Activated CD4-positive, alpha-beta T cell treated with anti-CD3 and anti-CD28 coated beads for 36 hours (primary cell): Measurements from ENCODE around the gene HERC5. TPM values are rescaled to one million over a fixed set of nuclear protein-coding genes. Genes with fewer than 3 reads are reported as not detected.

Experiments
- ATAC-seq: fragments of 200-7000 bp; cut with Tn5 transposase; one replicate; pipeline ENCODE4 v1.10.0; 2021; ENCODE audit warnings: mild to moderate bottlenecking, moderate library complexity
- CTCF ChIA-PET: fragments of 350-600 bp; sonication (Branson Sonifier 250); formaldehyde crosslinking; loops from one replicate; lab custom pipeline; 2021; ENCODE audit warnings: antibody characterized with exemption; lab: Charles Lee
- POLR2A ChIA-PET: fragments of 350-600 bp; sonication (Branson Sonifier 250); formaldehyde crosslinking; loops from one replicate; lab custom pipeline; 2021; ENCODE audit warnings: antibody characterized with exemption, inconsistent platforms; lab: Charles Lee
- DNase-seq: peaks from one replicate; pipeline ENCODE4 v3.0.0-alpha.2; 2020
- H3K27ac Mint-ChIP-seq: one replicate; pipeline ENCODE4 v1.8.0; 2021; ENCODE audit warnings: mixed read lengths
- H3K27me3 Mint-ChIP-seq: one replicate; pipeline ENCODE4 v1.8.0; 2021; ENCODE audit warnings: mixed read lengths
- H3K36me3 Mint-ChIP-seq: one replicate; pipeline ENCODE4 v1.8.0; 2021; ENCODE audit warnings: low read depth, mixed read lengths
- H3K4me1 Mint-ChIP-seq: one replicate; pipeline ENCODE4 v1.8.0; 2021; ENCODE audit warnings: mixed read lengths
- H3K4me3 Mint-ChIP-seq: one replicate; pipeline ENCODE4 v1.8.0; 2021; ENCODE audit warnings: mild to moderate bottlenecking, moderate library complexity, mixed read lengths
- H3K9me3 Mint-ChIP-seq: one replicate; pipeline ENCODE4 v1.8.0; 2021; ENCODE audit warnings: low read depth, mixed read lengths
- intact Hi-C, 2 experiments: fragments of 100-400 bp; cut with DNase I in 1 of 2; cut with micrococcal nuclease in 1 of 2; formaldehyde crosslinking; loops; one replicate each; pipeline versions ENCODE4 v1.14.2 to v1.15.1; 2022 to 2024; cut with DNase I, micrococcal nuclease
- total RNA-seq, 2 experiments: library from RNA; stranded (reverse); gene quantifications; one replicate each; pipeline ENCODE4 v1.2.3, GENCODE V29; 2021

HERC5 gene
- total RNA-seq: 10 to 100 TPM; 21.1 TPM

GRCh38 chr4:88456670-88457306 lies at the start of gene HERC5:
Gene HERC5 (plus strand): TSS chr4:88457119. CDS start chr4:88457270, 151 bp downstream.
- ChIA-PET POLR2A (interaction anchor here (0.6 to 1.4 kb wide), 7 partner anchors 9 to 628 kb away, joined by 3 to 17 read pairs (median 4); partner anchors contain the start of gene PPM1K), CTCF (interaction anchor here (0.6 to 1.0 kb wide), 8 partner anchors 11 to 897 kb away, joined by 3 to 5 read pairs (median 4); no protein-coding TSS in a partner anchor)
- DNase-seq (peak; percentile 94), ATAC-seq (peak; percentile 94)
- Mint-ChIP-seq H3K4me1 (peaks cover 7% of the 10 kb centered on the region), H3K27ac (peak within 1 kb of the TSS; percentile 100), H3K27me3 (no peaks in the 10 kb centered on the region), H3K36me3 (no peaks in the 10 kb centered on the region), H3K4me3 (peak within 1 kb of the TSS; percentile 87), H3K9me3 (no peaks in the 10 kb centered on the region)
- intact Hi-C loops: loop anchor here (1.0 to 5.0 kb wide), 8 partner anchors 66 to 655 kb away; partner anchors contain the start of genes HERC3 (in 2 of the 2), PKD2 (in 1 of the 2), PYURF (in 1 of the 2) and TIGD2 (in 1 of the 2)

GRCh38 chr4:88409206-88409605 lies 47.7 kb upstream of the HERC5 start:
- intact Hi-C loops: no loop called here
- Mint-ChIP-seq H3K36me3 (peaks cover 14% of the 10 kb centered on the region), H3K27ac (no peak overlapping the region), H3K4me3 (no peak overlapping the region), H3K27me3 (no peaks in the 10 kb centered on the region), H3K4me1 (peaks cover 9% of the 10 kb centered on the region), H3K9me3 (no peaks in the 10 kb centered on the region)
- ChIA-PET POLR2A (no interaction called here), CTCF (no interaction called here)
- no peak for DNase-seq
- ATAC-seq: no peak

- no peak overlapping the region for H3K4me3 Mint-ChIP-seq
- no peaks in the 10 kb centered on the region for H3K27me3 Mint-ChIP-seq
- H3K36me3 Mint-ChIP-seq: peaks cover 15% of the 10 kb centered on the region
- intact Hi-C loops: no loop called here
- CTCF ChIA-PET: interaction anchor here (1.5 kb wide), 1 partner anchor 17 kb away, joined by 5 read pairs; no protein-coding TSS in a partner anchor
- H3K9me3 Mint-ChIP-seq: no peaks in the 10 kb centered on the region
- POLR2A ChIA-PET: no interaction called here
- ATAC-seq: no peak
- DNase-seq: no peak
- no peak overlapping the region for H3K27ac Mint-ChIP-seq
- peaks cover 9% of the 10 kb centered on the region for H3K4me1 Mint-ChIP-seq
These were observed 47.1 kb upstream of the HERC5 start for GRCh38 chr4:88409789-88410188.

DNA sequence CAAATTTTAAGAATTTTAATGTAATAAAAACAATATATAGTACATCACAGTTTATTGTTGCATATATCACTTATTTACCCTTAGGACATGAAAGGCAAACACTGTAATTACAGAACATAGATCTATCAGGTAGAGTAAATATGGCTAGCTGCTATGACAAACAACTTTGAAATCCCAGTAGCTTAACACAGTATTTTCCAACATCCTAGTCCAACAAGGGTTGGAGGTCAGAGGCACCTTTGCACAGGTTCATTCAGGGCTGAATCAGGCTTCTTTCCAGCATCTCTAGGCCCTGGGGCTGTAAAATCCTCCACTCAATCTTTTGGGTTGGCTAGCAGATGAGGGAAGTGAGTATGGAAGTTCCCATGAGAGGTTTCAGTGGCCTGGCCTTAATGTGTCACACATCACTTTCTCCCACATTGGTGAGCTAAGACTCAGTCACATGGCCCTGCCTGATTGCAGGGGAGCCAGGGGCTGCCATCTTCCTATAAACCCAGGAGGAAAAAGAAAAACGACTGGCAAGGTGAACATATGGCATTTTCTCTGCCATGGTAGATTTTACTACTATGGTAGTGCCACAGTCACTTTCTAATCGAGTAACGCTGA lies 45.3 kb upstream of the HERC5 start:
- peak; percentile 32 for DNase-seq
- no peaks in the 10 kb centered on the region for H3K27me3 Mint-ChIP-seq
- ChIA-PET CTCF (no interaction called here), POLR2A (no interaction called here)
- no peak overlapping the region for H3K27ac Mint-ChIP-seq
- H3K36me3 Mint-ChIP-seq: peaks cover 12% of the 10 kb centered on the region
- peaks cover 9% of the 10 kb centered on the region for H3K4me1 Mint-ChIP-seq
- intact Hi-C loops: no loop called here
- no peak overlapping the region for H3K4me3 Mint-ChIP-seq
- no peaks in the 10 kb centered on the region for H3K9me3 Mint-ChIP-seq
- ATAC-seq: peak; percentile 88

DNA sequence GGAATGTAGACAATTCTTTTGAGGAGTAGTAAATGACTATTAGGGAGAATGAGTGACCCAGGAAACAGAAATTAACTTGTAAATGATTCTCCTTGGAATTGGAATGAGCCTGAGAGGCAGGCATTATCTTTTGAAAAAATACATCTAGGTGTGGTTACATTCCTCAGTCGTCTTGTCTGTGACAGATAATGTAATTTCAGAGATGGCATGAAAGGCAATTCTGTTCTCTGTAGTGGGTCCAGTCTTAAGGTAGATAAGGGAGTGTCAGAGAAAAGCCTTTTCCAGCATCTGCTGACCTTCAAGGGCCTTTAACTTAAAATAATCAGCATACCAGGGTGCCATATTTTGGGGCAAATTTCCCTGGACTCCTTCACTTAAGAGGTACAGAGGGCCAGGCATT lies 43.1 kb upstream of the HERC5 start:
- CTCF ChIA-PET: interaction anchor here (0.7 kb wide), 1 partner anchor 73 kb away, joined by 3 read pairs; no protein-coding TSS in a partner anchor
- Mint-ChIP-seq H3K27me3 (no peaks in the 10 kb centered on the region), H3K9me3 (no peaks in the 10 kb centered on the region), H3K4me3 (no peak overlapping the region), H3K4me1 (peaks cover 6% of the 10 kb centered on the region), H3K27ac (no peak overlapping the region), H3K36me3 (peaks cover 11% of the 10 kb centered on the region)
- POLR2A ChIA-PET: no interaction called here
- ATAC-seq (no peak), DNase-seq (no peak)
- intact Hi-C loops: no loop called here

DNA sequence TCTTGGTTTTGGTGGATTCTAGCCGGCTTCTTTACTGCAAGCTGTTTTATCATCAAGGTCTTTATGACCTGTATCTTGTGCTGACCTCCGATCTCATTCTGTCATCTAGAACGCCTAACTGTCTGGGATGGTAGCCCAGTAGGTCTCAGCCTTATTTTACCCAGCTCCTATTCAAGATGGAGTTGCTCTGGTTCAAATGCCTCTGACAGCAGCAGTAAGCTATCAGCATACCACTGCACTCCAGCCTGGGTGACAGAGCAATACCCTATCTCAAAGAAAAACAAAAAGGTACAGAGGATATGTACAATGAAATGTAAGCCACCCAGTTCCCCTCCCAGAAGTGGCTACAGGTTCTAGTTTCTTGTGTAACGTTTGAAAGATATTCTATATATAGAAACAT lies 42.2 kb upstream of the HERC5 start:
- Mint-ChIP-seq H3K9me3 (no peaks in the 10 kb centered on the region), H3K4me1 (peaks cover 6% of the 10 kb centered on the region), H3K4me3 (no peak overlapping the region), H3K27ac (no peak overlapping the region), H3K27me3 (no peaks in the 10 kb centered on the region), H3K36me3 (peaks cover 8% of the 10 kb centered on the region)
- POLR2A ChIA-PET: no interaction called here
- DNase-seq (no peak), ATAC-seq (no peak)
- intact Hi-C loops: no loop called here
- CTCF ChIA-PET: no interaction called here

- ChIA-PET POLR2A (no interaction called here), CTCF (no interaction called here)
- H3K4me1 Mint-ChIP-seq: peaks cover 6% of the 10 kb centered on the region
- DNase-seq (no peak), ATAC-seq (no peak)
- no peak overlapping the region for H3K4me3 Mint-ChIP-seq
- H3K36me3 Mint-ChIP-seq: peaks cover 8% of the 10 kb centered on the region
- no peaks in the 10 kb centered on the region for H3K9me3 Mint-ChIP-seq
- H3K27me3 Mint-ChIP-seq: no peaks in the 10 kb centered on the region
- no peak overlapping the region for H3K27ac Mint-ChIP-seq
- intact Hi-C loops: no loop called here
These were observed 40.9 kb upstream of the HERC5 start for GRCh38 chr4:88415982-88416381.

DNA sequence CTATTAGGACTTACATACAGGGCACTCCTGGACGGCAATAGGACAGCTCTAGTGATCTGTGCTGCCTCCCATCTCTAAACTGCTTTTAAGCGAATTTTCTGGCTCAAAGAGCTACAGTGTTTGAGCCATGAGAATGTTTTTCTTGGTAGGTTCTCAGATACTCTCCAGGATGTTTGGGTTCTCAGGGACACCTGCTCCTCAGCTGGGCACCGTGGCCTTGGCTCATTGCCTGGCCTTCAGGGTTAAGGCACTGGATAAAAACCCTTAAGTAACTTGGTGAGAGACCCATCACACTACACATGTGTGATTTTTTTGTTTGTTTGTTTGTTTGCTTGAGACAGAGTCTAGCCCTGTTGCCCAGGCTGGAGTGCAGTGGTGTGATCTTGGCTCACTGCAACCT lies 38.5 kb upstream of the HERC5 start:
- intact Hi-C loops: no loop called here
- Mint-ChIP-seq H3K27me3 (no peaks in the 10 kb centered on the region), H3K9me3 (no peaks in the 10 kb centered on the region), H3K36me3 (peaks cover 12% of the 10 kb centered on the region), H3K4me3 (no peak overlapping the region), H3K4me1 (no peaks in the 10 kb centered on the region), H3K27ac (no peak overlapping the region)
- DNase-seq (no peak), ATAC-seq (no peak)
- ChIA-PET CTCF (interaction anchor here (0.6 to 1.4 kb wide), 3 partner anchors 9 to 76 kb away, joined by 3 to 5 read pairs (median 3); no protein-coding TSS in a partner anchor), POLR2A (no interaction called here)

DNA sequence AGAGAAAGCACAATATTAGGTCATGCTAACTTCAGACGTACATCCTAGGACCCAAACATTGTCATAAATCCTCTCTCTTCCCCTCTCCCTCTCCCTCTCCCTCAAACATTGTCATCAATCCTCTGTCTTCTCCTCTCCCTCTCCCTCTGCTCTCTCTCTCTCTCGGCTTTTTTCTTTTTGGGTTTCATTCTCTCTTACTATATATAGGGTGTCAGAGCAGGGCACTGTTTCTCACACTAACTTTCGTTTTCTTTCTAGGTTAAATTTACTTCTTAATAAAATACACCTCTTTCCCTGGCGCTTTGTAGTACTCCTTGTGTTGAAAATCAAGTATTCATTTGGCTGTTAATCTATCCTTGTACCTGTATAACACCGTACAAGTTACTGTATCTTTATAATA lies 37.0 kb upstream of the HERC5 start:
- DNase-seq (no peak), ATAC-seq (no peak)
- Mint-ChIP-seq H3K27ac (no peak overlapping the region), H3K9me3 (no peaks in the 10 kb centered on the region), H3K4me3 (no peak overlapping the region), H3K4me1 (no peaks in the 10 kb centered on the region), H3K27me3 (no peaks in the 10 kb centered on the region), H3K36me3 (peaks cover 10% of the 10 kb centered on the region)
- ChIA-PET POLR2A (no interaction called here), CTCF (interaction anchor here (1.0 kb wide), 1 partner anchor 121 kb away, joined by 4 read pairs; no protein-coding TSS in a partner anchor)
- intact Hi-C loops: no loop called here

DNA sequence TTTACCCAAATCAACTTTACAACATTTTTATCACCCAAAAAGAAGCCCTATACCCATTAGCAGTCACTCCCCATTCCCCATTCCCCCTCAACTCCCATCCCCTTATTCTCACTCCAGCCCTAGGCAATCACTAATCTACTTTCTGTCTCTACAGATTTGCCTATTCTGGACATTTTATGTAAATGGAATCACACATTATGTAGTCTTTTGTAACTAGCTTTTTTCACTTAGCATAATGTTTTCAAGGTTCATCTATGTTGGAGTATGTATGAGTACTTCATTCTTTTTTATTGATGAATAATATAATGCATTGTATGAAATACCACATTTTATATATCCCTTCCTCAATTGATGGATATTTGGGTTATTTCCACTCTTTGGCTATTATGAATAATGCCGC lies 36.1 kb upstream of the HERC5 start:
- peaks cover 7% of the 10 kb centered on the region for H3K36me3 Mint-ChIP-seq
- CTCF ChIA-PET: interaction anchor here (0.7 kb wide), 1 partner anchor 66 kb away, joined by 3 read pairs; no protein-coding TSS in a partner anchor
- H3K4me3 Mint-ChIP-seq: no peak overlapping the region
- ATAC-seq: no peak
- intact Hi-C loops: no loop called here
- no peak for DNase-seq
- POLR2A ChIA-PET: no interaction called here
- H3K9me3 Mint-ChIP-seq: no peaks in the 10 kb centered on the region
- H3K4me1 Mint-ChIP-seq: no peaks in the 10 kb centered on the region
- H3K27ac Mint-ChIP-seq: no peak overlapping the region
- H3K27me3 Mint-ChIP-seq: no peaks in the 10 kb centered on the region

GRCh38 chr4:88422403-88422802 lies 34.5 kb upstream of the HERC5 start:
- ChIA-PET CTCF (no interaction called here), POLR2A (no interaction called here)
- Mint-ChIP-seq H3K36me3 (peaks cover 7% of the 10 kb centered on the region), H3K4me3 (no peak overlapping the region), H3K27ac (no peak overlapping the region), H3K4me1 (no peaks in the 10 kb centered on the region), H3K27me3 (no peaks in the 10 kb centered on the region), H3K9me3 (no peaks in the 10 kb centered on the region)
- no peak for DNase-seq
- no peak for ATAC-seq
- intact Hi-C loops: no loop called here

DNA sequence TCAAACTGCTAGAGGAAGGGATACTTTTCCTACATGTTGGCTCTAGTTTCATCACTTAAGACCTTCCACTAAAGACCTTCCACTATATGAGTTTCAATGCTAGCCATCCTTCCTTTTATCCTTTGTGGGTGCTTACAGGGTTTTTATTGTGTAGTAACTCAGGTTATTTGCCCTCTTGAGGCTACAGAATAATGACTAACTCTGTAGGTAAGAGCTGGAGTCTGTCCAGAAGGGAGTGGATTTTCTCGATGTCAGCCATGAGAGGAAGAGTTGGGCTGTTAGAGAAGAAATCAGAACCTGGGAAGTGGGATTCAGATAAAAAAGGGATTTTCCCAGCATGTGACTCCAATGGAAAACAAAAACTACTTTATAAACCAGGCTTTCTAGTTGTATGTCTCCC lies 27.5 kb upstream of the HERC5 start:
- Mint-ChIP-seq H3K4me3 (no peak overlapping the region), H3K9me3 (no peaks in the 10 kb centered on the region), H3K36me3 (peaks cover 12% of the 10 kb centered on the region), H3K27me3 (no peaks in the 10 kb centered on the region), H3K4me1 (no peaks in the 10 kb centered on the region), H3K27ac (no peak overlapping the region)
- DNase-seq: no peak
- intact Hi-C loops: no loop called here
- ATAC-seq: no peak
- CTCF ChIA-PET: no interaction called here
- POLR2A ChIA-PET: no interaction called here
